OCI-LY1 (cell line): ENCODE data around the gene GAN.
A peak's percentile ranks its signal among the peaks of the same experiment; 100 is the strongest.

ENCODE experiments used
- H2AFZ ChIP-seq: fragments of 200-600 bp; sonication (generic), shearing (Covaris generic); 2 replicates; pipeline ENCODE4 v1.6.0; 2014; ENCODE audit warnings: antibody characterized with exemption, mild to moderate bottlenecking, low read length
- H3F3A ChIP-seq: fragments of 200-600 bp; sonication (generic), shearing (Covaris generic); 2 replicates; pipeline ENCODE4 v1.6.0; 2014; ENCODE audit warnings: mild to moderate bottlenecking, antibody characterized with exemption, low read length, moderate library complexity; ENCODE audit not compliant: insufficient read depth
- H3K27ac ChIP-seq: fragments of 200-600 bp; sonication (generic); 2 replicates; pipeline ENCODE4 v1.5.1; 2014; ENCODE audit warnings: low read length, mixed run types, mild to moderate bottlenecking, low read depth; ENCODE audit not compliant: poor library complexity, severe bottlenecking
- H3K27me3 ChIP-seq: fragments of 200-600 bp; sonication (generic); 2 replicates; pipeline ENCODE4 v1.6.0; 2014; ENCODE audit warnings: antibody characterized with exemption, mild to moderate bottlenecking, low read length, moderate library complexity; ENCODE audit not compliant: insufficient read depth
- H3K36me3 ChIP-seq: fragments of 200-600 bp; sonication (generic); 2 replicates; pipeline ENCODE4 v1.6.1; 2014; ENCODE audit warnings: mild to moderate bottlenecking, antibody characterized with exemption, low read length, moderate library complexity, mixed read lengths; ENCODE audit not compliant: insufficient read depth
- H3K4me1 ChIP-seq: fragments of 200-600 bp; sonication (generic); 2 replicates; pipeline ENCODE4 v1.5.1; 2014; ENCODE audit warnings: mild to moderate bottlenecking, low read length, moderate library complexity; ENCODE audit not compliant: insufficient read depth, severe bottlenecking
- H3K4me2 ChIP-seq: fragments of 200-600 bp; sonication (generic), shearing (Covaris generic); 2 replicates; pipeline ENCODE4 v1.6.1; 2014; ENCODE audit warnings: low read length
- H3K4me3 ChIP-seq: fragments of 200-600 bp; sonication (generic); 2 replicates; pipeline ENCODE4 v1.5.1; 2014; ENCODE audit warnings: low read length, low read depth, mild to moderate bottlenecking, mixed read lengths; ENCODE audit not compliant: poor library complexity, severe bottlenecking
- H3K79me2 ChIP-seq: fragments of 200-600 bp; shearing (Covaris generic); 2 replicates; pipeline ENCODE4 v1.6.1; 2016; ENCODE audit warnings: mixed run types, low read length, mixed read lengths; ENCODE audit not compliant: insufficient read depth
- H3K9ac ChIP-seq: fragments of 200-600 bp; sonication (generic), shearing (Covaris generic); 2 replicates; pipeline ENCODE4 v1.6.1; 2014; ENCODE audit warnings: mild to moderate bottlenecking, low read length, mixed read lengths
- H3K9me2 ChIP-seq: fragments of 200-600 bp; sonication (generic), shearing (Covaris generic); 2 replicates; pipeline ENCODE4 v1.6.1; 2014; ENCODE audit warnings: low read depth, mild to moderate bottlenecking, low read length, mixed read lengths
- H3K9me3 ChIP-seq: fragments of 200-600 bp; shearing (Covaris generic); 2 replicates; pipeline ENCODE4 v1.6.1; 2014; ENCODE audit warnings: low read length, mixed read lengths
- H4K20me1 ChIP-seq: fragments of 200-600 bp; sonication (generic), shearing (Covaris generic); 2 replicates; pipeline ENCODE4 v1.6.0; 2016; ENCODE audit warnings: mild to moderate bottlenecking, low read length; ENCODE audit not compliant: insufficient read depth
- CTCF ChIP-seq: fragments of 200-600 bp; sonication (generic), shearing (Covaris generic); IDR thresholded peaks from 2 replicates; pipeline ENCODE4 v1.5.1; 2017; ENCODE audit warnings: mild to moderate bottlenecking, antibody characterized with exemption, low read length, moderate library complexity, mixed read lengths
- EZH2 ChIP-seq: fragments of 200-600 bp; sonication (generic), shearing (Covaris generic); IDR thresholded peaks from 2 replicates; pipeline ENCODE4 v1.8.0; 2017; ENCODE audit warnings: borderline replicate concordance, mixed run types, mild to moderate bottlenecking, antibody characterized with exemption, low read length, moderate library complexity, mixed read lengths

The GAN gene

GRCh38 chr16:81427219-81427618 is 112.5 kb downstream of the GAN start:
- Histone ChIP-seq H3K9ac (no peak overlapping the region), H3K27ac (no peak overlapping the region), H3K79me2 (no peaks in the 10 kb centered on the region), H3K9me3 (no peaks in the 10 kb centered on the region), H2AFZ (no peak overlapping the region; the same call in 1 of the 2 replicates), H3K4me1 (peaks cover 53% of the 10 kb centered on the region), H3K27me3 (no peaks in the 10 kb centered on the region), H4K20me1 (no peaks in the 10 kb centered on the region), H3K4me3 (no peak overlapping the region), H3K36me3 (no peaks in the 10 kb centered on the region), H3K9me2 (no peaks in the 10 kb centered on the region), H3K4me2 (no peak overlapping the region), H3F3A (no peaks in the 10 kb centered on the region)
- no peak for TF ChIP-seq CTCF
- no peak for TF ChIP-seq EZH2

GRCh38 chr16:81429045-81429521 is 114.3 kb downstream of the GAN start:
- Histone ChIP-seq H3K36me3 (no peaks in the 10 kb centered on the region), H3K4me2 (no peak overlapping the region; the same call in 1 of the 2 replicates), H3K9me3 (no peaks in the 10 kb centered on the region), H3K9ac (no peak overlapping the region), H3K27ac (peak overlapping the region; percentile 56), H3K4me3 (no peak overlapping the region), H3K4me1 (peaks cover 71% of the 10 kb centered on the region), H3K79me2 (no peaks in the 10 kb centered on the region), H4K20me1 (no peaks in the 10 kb centered on the region), H2AFZ (no peak overlapping the region), H3K9me2 (no peaks in the 10 kb centered on the region), H3F3A (no peaks in the 10 kb centered on the region), H3K27me3 (no peaks in the 10 kb centered on the region)
- TF ChIP-seq CTCF (peak; percentile 64), EZH2 (no peak)

- no peaks in the 10 kb centered on the region for H3K79me2 ChIP-seq
- H3F3A ChIP-seq: no peaks in the 10 kb centered on the region
- no peak overlapping the region; the same call in 1 of the 2 replicates for H3K9ac ChIP-seq
- H3K36me3 ChIP-seq: no peaks in the 10 kb centered on the region
- H2AFZ ChIP-seq: no peak overlapping the region
- H3K4me2 ChIP-seq: no peak overlapping the region
- no peaks in the 10 kb centered on the region for H4K20me1 ChIP-seq
- H3K27me3 ChIP-seq: peaks cover 1% of the 10 kb centered on the region; the same call in 1 of the 2 replicates
- no peaks in the 10 kb centered on the region for H3K9me3 ChIP-seq
- no peak overlapping the region for H3K4me3 ChIP-seq
- no peaks in the 10 kb centered on the region for H3K9me2 ChIP-seq
- TF ChIP-seq EZH2 (no peak), CTCF (no peak)
- H3K27ac ChIP-seq: peak overlapping the region; percentile 99
- peaks cover 58% of the 10 kb centered on the region for H3K4me1 ChIP-seq
Measured at GRCh38 chr16:81431554-81432353, 117.0 kb downstream of the GAN start.
